ENCODE results near the gene ASB2.

Gene ASB2

GRCh38 chr14:93960774-93961438, 15.5 kb downstream of the ASB2 start:
- no peak for DNase-seq

- DNase-seq = no peak
These were observed 16.3 kb downstream of the ASB2 start for GRCh38 chr14:93960108-93960475.

DNA sequence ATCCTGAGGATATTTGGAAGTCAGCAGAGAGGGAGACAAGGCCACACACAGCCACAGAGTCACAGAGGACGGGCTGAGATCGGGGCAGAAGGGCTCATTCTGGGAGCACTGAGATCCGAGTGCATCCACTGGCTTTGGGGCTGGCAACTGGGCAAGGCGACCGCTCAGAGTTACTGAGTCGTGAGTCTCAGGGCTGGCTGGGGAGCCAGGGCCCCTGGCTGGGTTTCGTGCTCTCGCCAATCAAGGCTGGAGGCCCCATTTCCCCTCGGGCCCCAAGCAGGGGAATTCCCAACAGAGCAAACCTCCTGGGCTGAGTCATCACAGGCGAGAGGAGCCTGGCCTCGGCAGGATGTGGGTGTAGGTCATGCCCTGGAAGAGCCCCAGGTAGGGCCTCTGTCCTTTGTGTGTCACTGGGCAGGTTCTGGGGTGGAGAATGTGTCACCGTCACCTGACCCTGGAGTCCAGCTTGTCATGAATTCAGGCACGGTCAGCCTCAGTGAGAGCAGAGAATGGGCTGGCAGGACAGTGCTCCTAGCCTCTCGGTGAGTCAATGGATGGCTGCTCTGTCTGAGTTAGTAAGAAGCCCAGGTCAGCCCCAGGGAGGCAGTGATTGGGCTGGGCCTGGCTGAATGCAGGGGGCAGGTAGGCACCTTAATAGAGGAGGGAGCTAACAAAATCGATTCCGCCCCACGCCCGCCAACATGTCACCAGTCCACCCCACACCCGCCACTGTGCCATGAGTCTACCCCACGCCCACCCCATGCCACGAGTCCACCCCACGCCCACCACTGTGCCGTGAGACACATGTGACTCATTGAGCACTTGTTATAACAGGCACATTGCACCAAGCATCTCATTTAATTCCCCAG, 16.9 kb downstream of the ASB2 start:
- DNase-seq = no peak

- no peak for DNase-seq
These were observed 17.7 kb downstream of the ASB2 start for GRCh38 chr14:93958567-93959238.

DNA sequence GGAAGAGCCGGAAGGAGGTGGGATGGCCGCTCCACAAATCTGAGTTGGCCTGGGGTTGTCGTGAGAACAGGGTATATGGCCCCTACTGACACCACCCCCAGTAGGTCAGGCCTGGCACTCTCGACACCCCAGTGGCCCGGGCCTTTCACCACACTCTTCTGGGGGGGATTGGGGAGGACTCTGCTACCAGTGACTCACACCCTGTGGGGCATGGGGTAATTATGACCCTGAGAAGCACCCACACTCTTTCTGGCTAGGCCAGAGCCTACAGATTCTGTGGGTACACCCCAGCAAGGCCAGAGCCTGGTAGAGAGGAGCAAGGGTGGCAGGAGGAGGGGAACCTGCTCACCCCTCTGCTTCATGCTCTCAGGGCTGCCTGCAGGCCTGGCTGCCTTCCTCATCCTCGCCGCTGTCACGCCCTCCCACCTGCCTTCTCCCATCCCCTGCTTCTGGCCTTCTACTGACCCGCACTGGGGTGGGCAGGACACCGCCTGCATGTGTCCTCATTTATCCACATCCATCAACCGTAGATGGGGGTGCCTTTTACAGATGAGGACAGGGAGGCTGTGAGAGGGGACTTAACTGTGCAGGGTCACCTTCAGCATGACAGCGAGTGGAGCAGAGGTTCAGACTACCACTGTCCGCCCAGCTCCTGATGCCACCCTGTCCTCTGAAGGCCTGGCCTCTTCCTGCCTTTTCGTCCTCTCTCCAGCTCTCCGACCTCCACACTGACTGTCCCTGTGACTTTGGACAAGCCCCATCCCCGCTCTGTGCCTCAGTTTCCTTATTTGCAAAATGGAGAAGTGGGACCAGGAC, 18.4 kb downstream of the ASB2 start:
- DNase-seq = no peak

- DNase-seq = no peak
These were observed 19.0 kb downstream of the ASB2 start for GRCh38 chr14:93957333-93957710.

- no peak for DNase-seq
These were observed 19.6 kb downstream of the ASB2 start for GRCh38 chr14:93956514-93957332.

- DNase-seq = no peak
These were observed 20.4 kb downstream of the ASB2 start for GRCh38 chr14:93955850-93956481.

- no peak for DNase-seq
These were observed 21.2 kb downstream of the ASB2 start for GRCh38 chr14:93954900-93955849.

GRCh38 chr14:93954516-93954830, 21.9 kb downstream of the ASB2 start:
- DNase-seq = no peak

DNA sequence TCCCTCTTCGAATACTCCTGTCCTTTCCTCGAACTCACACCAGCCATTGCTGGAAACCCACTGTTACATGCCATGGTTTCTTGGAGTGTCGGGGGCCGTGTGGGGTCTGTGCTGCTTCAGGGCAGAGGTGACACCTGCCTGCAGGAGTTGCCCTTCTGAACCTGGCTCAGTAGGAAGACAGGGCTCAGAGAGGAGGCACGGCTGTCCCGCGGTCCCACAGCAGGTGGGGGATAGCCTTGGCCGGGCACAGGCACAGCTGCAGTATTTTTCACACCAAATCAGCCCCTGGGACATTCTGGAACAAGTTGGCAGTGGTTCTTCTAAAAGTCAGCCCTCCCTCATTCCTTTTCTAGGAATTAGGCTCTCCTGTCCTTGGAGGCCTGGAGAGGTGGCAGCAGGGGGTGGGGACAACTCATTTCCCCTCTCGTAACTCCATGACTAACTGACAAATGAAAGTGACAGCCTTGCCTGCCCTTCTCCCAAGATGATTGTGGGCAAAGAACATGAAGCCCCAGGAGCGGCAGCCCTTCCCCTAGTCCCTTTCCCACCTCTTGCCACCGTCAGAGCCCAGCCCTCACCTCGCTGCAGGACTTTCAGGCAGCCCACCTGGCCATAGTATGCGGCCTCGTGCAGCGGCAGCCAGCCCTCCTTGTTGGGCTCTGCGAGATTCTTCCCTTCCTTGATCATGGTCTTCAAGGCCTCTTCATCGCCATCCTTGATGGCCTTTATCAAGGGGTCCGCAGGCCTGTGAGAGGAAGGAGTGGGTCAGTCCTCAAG, 22.4 kb downstream of the ASB2 start:
- DNase-seq = no peak

- no peak for DNase-seq
These were observed 23.1 kb downstream of the ASB2 start for GRCh38 chr14:93953263-93953662.

GRCh38 chr14:93952829-93953228, 23.5 kb downstream of the ASB2 start:
- DNase-seq = no peak

DNA sequence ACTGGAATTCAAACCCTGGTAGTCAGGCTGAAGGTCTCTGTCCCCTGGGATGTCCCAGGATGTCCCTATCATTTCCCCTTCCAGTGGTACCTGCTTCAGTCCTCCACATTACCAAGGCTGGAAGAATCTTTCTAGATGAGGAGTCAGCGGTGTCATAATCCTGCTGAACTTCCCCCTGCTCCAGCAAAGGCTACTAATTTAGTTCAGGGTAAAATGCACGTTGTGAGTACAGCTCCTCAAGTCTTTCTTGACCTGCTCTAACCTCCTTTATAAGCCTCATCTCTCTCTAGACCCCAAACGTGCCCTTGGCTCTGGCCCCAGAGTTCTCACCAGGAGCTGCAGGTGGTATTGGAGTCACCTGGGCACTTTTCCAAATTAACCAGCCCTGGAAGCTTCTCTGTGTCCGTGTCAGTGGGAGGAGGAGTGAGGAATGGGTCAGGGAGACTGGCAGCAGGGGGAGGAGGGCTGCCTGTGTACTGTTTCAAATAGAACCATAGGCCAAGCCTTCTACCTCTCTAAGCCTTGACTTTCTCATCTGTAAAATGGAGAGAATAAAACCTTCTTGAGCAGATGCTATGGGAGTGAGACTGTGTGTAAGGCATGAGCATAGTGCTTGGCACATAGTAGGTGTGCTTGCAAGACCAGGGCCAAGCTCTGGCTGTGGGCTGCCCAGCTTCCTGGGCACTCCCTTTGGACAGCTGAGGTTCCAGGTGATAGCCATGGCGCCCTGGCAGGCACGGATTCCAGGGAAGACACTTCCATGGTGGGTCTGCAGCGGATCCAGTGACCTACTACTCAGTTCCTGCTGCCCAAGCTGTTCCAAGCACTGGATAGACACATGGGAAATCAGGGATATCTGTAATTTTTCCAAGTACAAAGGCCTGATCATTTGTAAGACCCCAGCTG, 24.5 kb downstream of the ASB2 start:
- no peak for DNase-seq

- no peak for DNase-seq
These were observed 25.3 kb downstream of the ASB2 start for GRCh38 chr14:93950948-93951634.

DNA sequence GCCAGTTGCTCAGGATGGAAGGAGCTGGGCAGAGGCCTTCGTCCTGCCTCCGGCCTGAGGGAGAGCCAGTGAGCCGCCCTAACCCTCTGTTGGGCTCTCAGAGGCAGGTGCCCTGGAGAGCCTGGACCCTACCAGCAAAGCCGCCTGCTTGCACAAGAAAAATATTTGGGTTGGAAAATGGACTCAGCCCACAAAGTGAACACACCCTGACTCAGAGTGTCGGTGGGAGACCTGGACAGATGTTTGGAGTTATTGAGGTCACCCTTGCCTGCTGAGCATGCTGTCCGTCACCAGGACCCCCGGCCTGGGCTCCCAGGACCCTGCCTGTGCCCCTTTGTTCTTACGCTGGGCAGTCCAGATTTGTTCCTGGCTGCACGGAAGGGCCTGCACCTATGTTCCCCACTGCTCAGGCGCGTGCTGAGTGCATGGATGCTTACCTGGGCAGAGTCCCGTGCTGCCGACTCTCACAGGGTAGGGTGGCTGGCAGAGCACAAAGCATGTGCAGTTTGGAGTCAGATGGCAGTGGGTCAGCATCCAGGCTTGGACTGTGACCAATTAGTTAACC, 26.8 kb downstream of the ASB2 start:
- no peak for DNase-seq

DNA sequence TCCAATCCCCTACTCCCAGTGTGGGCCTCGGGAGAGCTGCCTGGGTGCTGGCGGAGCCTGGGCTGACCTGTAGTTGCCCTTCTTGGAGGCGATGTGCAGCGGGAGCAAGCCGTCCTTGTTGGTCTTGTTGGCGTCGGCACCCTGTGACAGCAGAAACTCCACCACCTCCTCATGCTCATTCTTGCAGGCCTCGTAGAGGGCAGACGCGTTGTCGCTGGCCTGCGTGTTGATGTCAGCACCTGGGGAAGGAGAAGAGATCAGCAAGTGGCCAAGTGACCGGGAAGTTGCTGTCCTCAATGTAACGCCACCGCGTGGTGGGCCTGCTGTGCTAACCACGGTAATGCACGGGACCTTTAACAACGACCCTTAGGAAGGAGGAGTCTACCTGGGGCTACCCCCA, 29.1 kb downstream of the ASB2 start:
- DNase-seq = no peak
